ENCODE data around the gene OR10A7.

DNA sequence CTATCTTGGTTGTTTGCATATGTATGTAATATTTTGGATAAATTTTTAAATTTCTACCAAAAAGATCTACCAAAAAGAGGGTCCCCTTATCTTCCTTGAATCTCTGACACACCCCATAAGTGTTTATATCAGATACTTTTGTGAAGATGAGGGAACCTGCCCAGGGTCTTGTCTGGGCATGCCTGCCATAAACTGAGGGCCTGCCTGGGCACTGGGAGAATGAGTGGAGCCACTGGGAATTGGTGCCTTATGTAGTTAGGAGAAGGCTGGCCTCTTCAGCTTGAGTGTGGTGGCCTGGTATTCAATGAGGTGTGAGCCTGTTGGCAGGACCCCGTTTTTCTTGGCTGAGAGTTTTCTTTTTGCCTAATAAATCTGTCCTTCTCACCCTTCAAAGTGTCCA is 48.1 kb upstream of the OR10A7 start:
- TF ChIP-seq CTCF (IDR thresholded peaks at IDR 0.05) (no peak), GABPA (IDR thresholded peaks at IDR 0.05; ENCODE audit: low read depth) (no peak)
